T-helper 1 cell (primary cell): ENCODE data around the gene TTC34.
"Not testable (repeated sequence)": the region's sequence is repeated elsewhere in the genome, so short reads cannot be mapped to it uniquely, and the experiment has no call there.

Experiments
- DNase-seq, 5 donors: peaks; one replicate each; pipeline ENCODE4 v3.0.0-alpha.2; 2012 to 2020

The TTC34 gene

GRCh38 chr1:2791027-2791760, 10.3 kb downstream of the TTC34 start:
- DNase-seq = peak in 1 of 5 donors; percentile 3

- DNase-seq = peak in 1 of 5 donors; percentile 6
Measured at GRCh38 chr1:2789986-2790581, 11.4 kb downstream of the TTC34 start.

- DNase-seq = peak in 1 of 5 donors; percentile 6
Measured at GRCh38 chr1:2789164-2789985, 12.1 kb downstream of the TTC34 start.

- peak in 1 of 5 donors; percentile 2 for DNase-seq
Measured at GRCh38 chr1:2788506-2789163, 12.9 kb downstream of the TTC34 start.

GRCh38 chr1:2787163-2787911, 14.2 kb downstream of the TTC34 start:
- DNase-seq = peak in 1 of 5 donors; percentile 8

- DNase-seq = peak; percentile 33 to 71 (median 52)
Measured at GRCh38 chr1:2786329-2787162, 14.9 kb downstream of the TTC34 start.

- peak in 1 of 5 donors; percentile 14 for DNase-seq
Measured at GRCh38 chr1:2785631-2786328, 15.7 kb downstream of the TTC34 start.

GRCh38 chr1:2784854-2785630, 16.5 kb downstream of the TTC34 start:
- peak in 1 of 5 donors; percentile 7 for DNase-seq

GRCh38 chr1:2783435-2784397, 17.8 kb downstream of the TTC34 start:
- DNase-seq = no peak

- DNase-seq = no peak
Measured at GRCh38 chr1:2783069-2783434, 18.4 kb downstream of the TTC34 start.

- DNase-seq = no peak
Measured at GRCh38 chr1:2781627-2782026, 19.9 kb downstream of the TTC34 start.

GRCh38 chr1:2778220-2778592, 23.3 kb downstream of the TTC34 start:
- no peak for DNase-seq

- DNase-seq = no peak
Measured at GRCh38 chr1:2777424-2778219, 23.9 kb downstream of the TTC34 start.

GRCh38 chr1:2775333-2775732, 26.2 kb downstream of the TTC34 start:
- DNase-seq = not testable (repeated sequence)

- DNase-seq = not testable (repeated sequence)
Measured at GRCh38 chr1:2768052-2768451, 33.4 kb downstream of the TTC34 start.

- DNase-seq = peak in 1 of 5 donors; percentile 39
Measured at GRCh38 chr1:2759433-2759832, 42.1 kb downstream of the TTC34 start.

- DNase-seq = not testable (repeated sequence)
Measured at GRCh38 chr1:2757519-2757918, 44.0 kb downstream of the TTC34 start.

- DNase-seq = not testable (repeated sequence)
Measured at GRCh38 chr1:2755426-2755825, 46.1 kb downstream of the TTC34 start.
